Neuronal stem cell (in vitro differentiated cells): Measurements from ENCODE around the gene CSF2.

ENCODE experiments used
- DNase-seq: peaks from one replicate; pipeline ENCODE4 v3.0.0-alpha.2; 2013; ENCODE audit warnings: low spot score
- H2AFZ ChIP-seq: one replicate; pipeline ENCODE4 v1.6.1; 2013; ENCODE audit warnings: mild to moderate bottlenecking, low read length, inconsistent platforms
- H2AK5ac ChIP-seq: 2 replicates; pipeline ENCODE4 v1.6.1; 2013; ENCODE audit warnings: low read depth, mild to moderate bottlenecking, inconsistent platforms, low read length, moderate library complexity, mixed read lengths
- H2BK120ac ChIP-seq: 2 replicates; pipeline ENCODE4 v1.6.1; 2013; ENCODE audit warnings: low read depth, mild to moderate bottlenecking, inconsistent platforms, low read length, moderate library complexity, mixed read lengths
- H2BK12ac ChIP-seq: one replicate; pipeline ENCODE4 v1.6.1; 2013; ENCODE audit warnings: low read length, inconsistent platforms
- H2BK15ac ChIP-seq: 2 replicates; pipeline ENCODE4 v1.6.1; 2013; ENCODE audit warnings: mild to moderate bottlenecking, low read length, inconsistent platforms, mixed read lengths
- H2BK5ac ChIP-seq: one replicate; pipeline ENCODE4 v1.6.1; 2013; ENCODE audit warnings: inconsistent platforms, mild to moderate bottlenecking, low read length, moderate library complexity
- H3K14ac ChIP-seq: one replicate; pipeline ENCODE4 v1.6.1; 2013; ENCODE audit warnings: low read length, inconsistent platforms
- H3K18ac ChIP-seq: 2 replicates; pipeline ENCODE4 v1.6.1; 2013; ENCODE audit warnings: low read length, inconsistent platforms
- H3K23ac ChIP-seq: 2 replicates; pipeline ENCODE4 v1.6.1; 2013; ENCODE audit warnings: low read depth, mild to moderate bottlenecking, mixed read lengths, low read length, inconsistent platforms; ENCODE audit not compliant: poor library complexity
- H3K27ac ChIP-seq: replicated peaks from 3 replicates; pipeline ENCODE4 v1.5.1; 2013; ENCODE audit warnings: low read length, inconsistent platforms
- H3K27me3 ChIP-seq, 3 experiments: 2 replicates each; pipeline ENCODE4 v1.6.1; 2013; ENCODE audit warnings: low read length in 3 of 3, mild to moderate bottlenecking in 2 of 3, inconsistent platforms in 1 of 3, low read depth in 1 of 3, mixed read lengths in 1 of 3, moderate library complexity in 1 of 3; ENCODE audit not compliant: control insufficient read depth in 3 of 3, insufficient read depth in 3 of 3
- H3K36me3 ChIP-seq, 2 donors: replicated peaks in 1 of 2; 2 replicates each; pipeline ENCODE4 v1.6.1; 2013; ENCODE audit warnings: low read length in 2 of 2; ENCODE audit not compliant: control insufficient read depth in 2 of 2, insufficient read depth in 2 of 2
- H3K4ac ChIP-seq: 2 replicates; pipeline ENCODE4 v1.6.1; 2013; ENCODE audit warnings: inconsistent platforms, mild to moderate bottlenecking, low read length, moderate library complexity
- H3K4me1 ChIP-seq, 2 donors: 1 replicate in 1 of 2; 2 replicates in 1 of 2; pipeline ENCODE4 v1.6.1; 2013; ENCODE audit warnings: low read length in 2 of 2, low read depth in 1 of 2; ENCODE audit not compliant: control insufficient read depth in 2 of 2, insufficient read depth in 1 of 2
- H3K4me2 ChIP-seq: one replicate; pipeline ENCODE4 v1.6.1; 2013; ENCODE audit warnings: mild to moderate bottlenecking, low read length, inconsistent platforms; ENCODE audit not compliant: insufficient read depth, poor library complexity, severe bottlenecking
- H3K4me3 ChIP-seq, 2 donors: 2 replicates each; pipeline ENCODE4 v1.5.1; 2013; ENCODE audit warnings: low read length in 2 of 2, mild to moderate bottlenecking in 2 of 2, inconsistent platforms in 1 of 2, moderate library complexity in 1 of 2
- H3K79me1 ChIP-seq: one replicate; pipeline ENCODE4 v1.6.1; 2013; ENCODE audit warnings: low read depth, mild to moderate bottlenecking, inconsistent platforms, low read length, moderate library complexity
- H3K9ac ChIP-seq: one replicate; pipeline ENCODE4 v1.6.1; 2013; ENCODE audit warnings: mild to moderate bottlenecking, low read depth, low read length, inconsistent platforms; ENCODE audit not compliant: poor library complexity
- H3K9me3 ChIP-seq, 2 donors: replicated peaks in 1 of 2; 2 replicates each; pipeline versions ENCODE3 to v1.6.1; 2013; ENCODE audit warnings: low read length in 2 of 2, mild to moderate bottlenecking in 2 of 2, inconsistent platforms in 1 of 2, low read depth in 1 of 2, mixed read lengths in 1 of 2, moderate library complexity in 1 of 2; ENCODE audit not compliant: control insufficient read depth in 2 of 2, insufficient read depth in 1 of 2
- H4K8ac ChIP-seq: one replicate; pipeline ENCODE4 v1.6.1; 2013; ENCODE audit warnings: low read depth, mild to moderate bottlenecking, inconsistent platforms, low read length, moderate library complexity
- H4K91ac ChIP-seq: one replicate; pipeline ENCODE4 v1.6.1; 2013; ENCODE audit warnings: low read length, low read depth, mild to moderate bottlenecking, inconsistent platforms; ENCODE audit not compliant: poor library complexity
- WGBS, 2 donors: extraction: QIAGEN DNeasy Blood & Tissue Kit; methylation state at CpG; one replicate each; pipeline ENCODE4 v1.1.7; 2013; ENCODE audit warnings: missing lambda C conversion rate in 2 of 2, mixed read lengths in 1 of 2; ENCODE audit not compliant: insufficient read length in 2 of 2, insufficient replicate concordance in 1 of 2; ENCODE audit errors: extremely low coverage in 2 of 2; 5-methylcytosine and 5-hydroxymethylcytosine counted together

Gene CSF2

GRCh38 chr5:132054697-132055440, 18.7 kb upstream of the CSF2 start:
- Histone ChIP-seq H3K23ac (no peak overlapping the region), H3K27ac (no peak overlapping the region), H3K36me3 (no peaks in the 10 kb centered on the region), H2BK120ac (no peak overlapping the region), H4K91ac (no peak overlapping the region), H2AFZ (no peak overlapping the region), H3K18ac (no peak overlapping the region), H3K9ac (no peak overlapping the region), H2BK12ac (no peak overlapping the region), H3K4me3 (no peak overlapping the region), H3K27me3 (no peaks in the 10 kb centered on the region), H3K4me2 (no peak overlapping the region), H3K4ac (no peak overlapping the region), H3K9me3 (no peaks in the 10 kb centered on the region), H4K8ac (no peak overlapping the region), H2BK5ac (no peak overlapping the region), H3K14ac (no peak overlapping the region), H2BK15ac (no peak overlapping the region), H3K4me1 (no peaks in the 10 kb centered on the region), H3K79me1 (no peaks in the 10 kb centered on the region), H2AK5ac (no peak overlapping the region)
- WGBS, 2 donors = no CpG with 5 or more reads among the region's 9 CpGs
- DNase-seq = no peak

GRCh38 chr5:132055441-132055807, 18.2 kb upstream of the CSF2 start:
- Histone ChIP-seq H3K23ac (no peak overlapping the region), H3K4ac (no peak overlapping the region), H3K4me3 (no peak overlapping the region), H3K9ac (no peak overlapping the region), H3K4me1 (no peaks in the 10 kb centered on the region), H2BK5ac (no peak overlapping the region), H2AK5ac (no peak overlapping the region), H4K8ac (no peak overlapping the region), H2BK120ac (no peak overlapping the region), H3K27ac (no peak overlapping the region), H2AFZ (no peak overlapping the region), H3K27me3 (no peaks in the 10 kb centered on the region), H3K4me2 (no peak overlapping the region), H2BK15ac (no peak overlapping the region), H3K18ac (no peak overlapping the region), H3K14ac (no peak overlapping the region), H2BK12ac (no peak overlapping the region), H3K79me1 (no peaks in the 10 kb centered on the region), H3K9me3 (no peaks in the 10 kb centered on the region), H4K91ac (no peak overlapping the region), H3K36me3 (no peaks in the 10 kb centered on the region)
- WGBS, 2 donors = no CpG with 5 or more reads among the region's 1 CpG
- DNase-seq = no peak

GRCh38 chr5:132055808-132056609, 17.6 kb upstream of the CSF2 start:
- Histone ChIP-seq H3K9me3 (no peaks in the 10 kb centered on the region), H4K91ac (no peak overlapping the region), H3K27me3 (no peaks in the 10 kb centered on the region), H2BK120ac (no peak overlapping the region), H3K14ac (no peak overlapping the region), H2AFZ (no peak overlapping the region), H3K36me3 (no peaks in the 10 kb centered on the region), H3K4ac (no peak overlapping the region), H3K9ac (no peak overlapping the region), H2BK15ac (no peak overlapping the region), H3K23ac (no peak overlapping the region), H4K8ac (no peak overlapping the region), H3K18ac (no peak overlapping the region), H2BK5ac (no peak overlapping the region), H3K4me3 (no peak overlapping the region), H2AK5ac (peak overlapping the region; percentile 17), H3K4me1 (no peaks in the 10 kb centered on the region), H3K27ac (no peak overlapping the region), H3K4me2 (no peak overlapping the region), H3K79me1 (no peaks in the 10 kb centered on the region), H2BK12ac (no peak overlapping the region)
- no peak for DNase-seq
- no CpG with 5 or more reads among the region's 12 CpGs for WGBS, 2 donors
